GM21528 (cell line): ENCODE measurements around the gene SLC26A4.

Source experiments
- ATAC-seq: cut with Tn5 transposase; IDR thresholded peaks from one replicate; pipeline ENCODE4 v1.9.1; 2021; ENCODE audit warnings: mild to moderate bottlenecking, moderate library complexity; ENCODE audit not compliant: unreplicated experiment, low FRiP score

Gene SLC26A4

DNA sequence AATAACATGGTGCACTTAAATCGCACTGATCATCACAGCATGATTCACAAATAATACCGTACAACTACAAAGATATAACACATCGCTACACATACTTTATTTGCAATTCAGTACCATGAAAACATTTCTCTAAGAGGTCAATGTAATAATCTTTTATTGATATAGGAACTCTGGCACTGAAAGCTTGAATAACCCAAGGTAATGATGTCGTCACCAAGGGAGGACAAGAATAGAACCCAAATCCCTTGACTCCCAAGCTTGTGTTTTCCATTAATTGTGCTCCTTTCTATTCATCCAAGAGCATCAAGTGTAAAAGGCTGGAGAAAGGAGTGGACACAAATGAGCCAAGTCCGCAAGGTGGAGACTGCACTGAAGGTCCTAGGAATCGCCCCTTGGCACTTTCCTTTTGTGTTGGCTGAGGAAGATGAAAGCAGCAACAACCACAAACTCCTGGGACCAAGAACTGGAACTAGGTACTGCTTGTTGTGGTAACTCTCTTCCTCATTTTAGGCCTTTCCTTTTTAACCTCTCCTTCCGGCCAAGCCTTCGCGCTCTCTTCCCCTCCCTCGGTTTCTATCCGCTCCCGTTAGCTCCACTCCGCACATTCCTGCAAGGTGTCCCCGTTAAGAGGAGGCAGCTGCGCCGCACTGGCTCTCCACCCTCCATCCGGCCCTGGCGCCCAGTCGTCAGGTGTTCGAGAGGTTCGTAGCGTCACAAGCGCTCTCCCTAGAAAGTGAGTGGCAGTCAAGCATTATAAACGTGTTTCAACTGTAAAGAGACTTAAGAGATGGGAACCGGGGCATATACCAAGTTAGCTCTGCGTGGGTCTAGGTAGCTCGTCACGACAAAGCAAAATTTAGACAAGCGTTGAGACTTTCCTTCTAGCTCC, 82.3 kb downstream of the SLC26A4 start:
- ATAC-seq, result peak; percentile 48

DNA sequence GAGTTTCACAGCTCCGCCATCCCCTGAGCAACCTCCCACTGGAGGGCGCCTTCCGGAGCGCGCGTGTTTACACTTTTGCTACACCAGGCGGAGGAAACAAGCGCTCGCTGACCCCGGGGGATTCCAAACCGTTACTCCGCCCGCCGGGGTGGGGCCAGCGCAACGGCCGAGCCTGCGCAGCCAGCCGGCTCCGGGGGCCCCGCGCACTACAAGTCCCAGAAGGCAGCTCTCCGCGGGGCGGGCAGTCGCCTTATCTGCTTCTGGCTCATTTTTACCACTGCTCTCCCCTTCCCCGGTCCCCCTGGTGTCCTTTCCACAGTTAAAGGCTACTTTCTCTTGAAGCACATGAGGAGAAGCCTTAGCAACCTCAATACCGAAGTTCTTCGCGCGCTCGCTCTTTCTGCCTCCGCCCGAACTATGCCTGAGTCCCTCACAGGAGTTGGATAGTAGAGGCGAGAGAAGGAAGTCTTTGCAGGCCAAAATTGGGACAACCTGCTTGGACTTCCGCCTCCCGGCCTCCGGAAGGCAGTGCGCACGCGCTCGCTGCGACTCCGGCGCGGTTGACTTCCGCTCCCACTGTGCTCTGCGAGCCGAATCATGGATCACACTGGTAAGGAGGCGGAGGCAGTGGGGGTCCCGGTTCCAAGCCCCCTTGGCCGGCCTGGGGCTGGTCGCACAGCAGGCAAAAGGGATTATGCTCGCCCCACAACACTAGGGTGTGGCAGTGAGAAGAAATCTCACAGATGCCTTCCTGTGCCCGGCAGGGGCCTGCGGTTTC, 83.1 kb downstream of the SLC26A4 start, which contains the start of gene CBLL1:
CBLL1 (plus strand) TSS at position 576 of the 778 bp plus-strand sequence; CDS start at position 598, 22 bp downstream.
- ATAC-seq, result peak; percentile 89

DNA sequence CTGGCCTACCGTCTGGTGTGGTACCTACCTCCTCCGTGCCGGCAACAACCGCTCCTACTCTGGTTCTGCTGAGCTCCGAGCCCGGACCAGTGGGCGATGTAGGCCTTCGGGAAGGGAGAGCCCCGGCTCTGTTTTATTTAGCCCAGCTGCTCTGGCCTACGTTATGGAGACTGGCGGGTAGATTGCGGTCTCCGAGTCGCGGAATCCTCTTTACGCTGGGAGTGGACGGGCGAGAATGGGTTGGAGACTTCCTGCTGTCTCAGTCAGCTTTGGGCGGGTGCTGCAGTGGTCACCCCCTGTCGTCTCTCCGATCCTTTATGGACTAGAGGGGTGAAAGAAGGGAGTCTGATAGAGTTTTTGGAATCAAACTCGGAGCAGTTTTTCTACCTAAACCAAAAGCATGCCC, 83.7 kb downstream of the SLC26A4 start:
- peak; percentile 43 for ATAC-seq

DNA sequence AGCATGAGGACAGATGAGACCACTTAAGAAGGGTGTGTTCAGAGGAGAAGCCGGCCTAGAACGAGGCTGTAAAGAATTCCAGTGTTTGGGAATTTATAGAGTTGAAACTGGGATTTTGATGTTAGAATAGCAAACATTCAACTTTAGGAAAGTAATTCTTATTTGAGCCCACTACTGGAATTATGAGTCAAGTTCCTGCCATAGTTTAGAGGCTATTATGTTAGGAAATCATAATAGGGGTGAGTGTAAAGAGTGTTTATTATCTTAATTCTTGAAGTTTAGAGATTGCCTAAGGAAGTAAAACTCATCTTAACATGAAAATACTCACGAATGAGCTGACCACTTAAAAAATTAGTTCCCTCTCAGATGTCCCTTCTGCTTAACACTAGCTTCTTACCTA, 85.4 kb downstream of the SLC26A4 start:
- no peak for ATAC-seq

DNA sequence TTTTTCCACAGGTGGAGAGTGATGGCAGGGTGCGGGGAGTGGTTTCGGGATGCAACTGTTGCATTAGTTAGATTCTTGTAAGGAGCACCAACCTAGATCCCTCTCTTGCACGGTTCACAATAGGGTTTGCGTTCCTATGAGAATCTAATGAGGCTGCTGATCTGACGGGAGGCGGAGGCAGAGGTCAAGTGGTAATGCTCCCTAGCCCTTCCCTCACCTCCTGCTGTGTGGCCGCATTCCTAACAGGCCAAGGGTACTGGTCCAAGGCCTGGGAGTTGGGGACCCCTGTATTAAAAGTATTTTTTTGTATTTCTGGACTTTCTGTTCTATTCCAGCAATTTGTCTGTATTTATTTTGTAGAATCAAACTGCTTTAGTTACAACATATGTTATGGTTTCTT, 90.5 kb downstream of the SLC26A4 start:
- no peak for ATAC-seq

DNA sequence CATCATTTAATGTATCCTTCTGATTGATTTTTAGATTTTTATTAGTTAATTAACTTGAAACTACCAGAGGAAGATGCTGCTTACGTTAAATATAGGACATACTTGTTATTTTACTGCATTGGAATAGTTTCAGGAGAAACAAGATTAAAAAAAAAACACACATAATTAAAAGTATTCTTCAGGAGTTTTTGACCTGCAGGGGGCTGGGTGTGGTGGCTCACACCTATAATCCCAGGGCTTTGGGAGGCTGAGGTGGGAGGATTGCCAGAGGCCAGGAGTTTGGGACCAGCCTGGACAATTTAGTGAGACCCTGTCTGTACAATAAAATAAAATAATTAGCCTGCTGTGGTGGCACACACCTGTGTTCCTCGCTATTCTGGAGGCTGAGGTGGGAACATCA, 94.0 kb downstream of the SLC26A4 start:
- no peak for ATAC-seq

DNA sequence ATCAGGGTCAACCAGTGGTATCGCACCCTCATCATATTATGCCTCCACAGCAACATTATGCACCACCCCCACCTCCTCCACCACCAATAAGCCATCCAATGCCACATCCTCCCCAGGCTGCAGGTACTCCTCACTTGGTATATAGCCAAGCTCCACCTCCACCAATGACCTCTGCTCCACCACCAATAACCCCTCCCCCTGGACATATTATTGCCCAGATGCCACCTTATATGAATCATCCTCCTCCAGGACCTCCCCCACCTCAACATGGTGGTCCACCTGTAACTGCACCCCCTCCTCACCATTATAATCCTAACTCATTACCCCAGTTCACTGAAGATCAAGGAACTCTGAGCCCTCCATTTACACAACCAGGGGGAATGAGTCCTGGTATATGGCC, 98.0 kb downstream of the SLC26A4 start:
- no peak for ATAC-seq

DNA sequence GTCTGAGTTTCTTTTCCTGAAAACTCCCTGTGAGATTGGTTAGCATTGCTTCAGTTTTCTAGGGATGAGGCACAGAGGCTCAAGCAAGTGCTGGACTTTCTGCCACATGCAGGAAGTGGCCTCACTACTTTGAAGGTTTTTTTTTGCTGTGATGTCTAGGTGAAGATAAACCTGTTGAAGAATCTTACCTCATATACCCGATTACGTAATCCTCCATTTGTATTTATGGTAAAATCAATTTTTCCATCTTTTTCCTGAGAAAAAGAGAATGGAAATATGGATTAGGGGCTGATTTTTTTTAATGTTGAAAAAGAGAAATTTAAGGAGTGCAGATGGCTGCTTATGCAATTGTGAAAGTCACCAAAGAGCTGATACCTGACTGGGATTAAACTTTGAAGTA, 106.8 kb downstream of the SLC26A4 start:
- no peak for ATAC-seq
